Psoas muscle (tissue), 8 donors: ENCODE data around the gene MYO3B. TPM values are rescaled to one million over a fixed set of nuclear protein-coding genes. Genes with fewer than 3 reads are reported as not detected.

Experiments
- ATAC-seq, 4 donors: fragments of 200-7000 bp; cut with Tn5 transposase; one replicate each; pipeline ENCODE4 v1.9.1; 2020; ENCODE audit warnings: moderate library complexity in 3 of 4, mild to moderate bottlenecking in 2 of 4
- DNase-seq, 2 donors: peaks; one replicate each; pipeline ENCODE4 v3.0.0-alpha.2; 2020
- H3K27ac ChIP-seq: fragments of 200-600 bp; one replicate; pipeline ENCODE4 v1.8.0; 2022
- H3K27me3 ChIP-seq, 3 donors: fragments of 200-600 bp in 1 of 3; one replicate each; pipeline versions ENCODE4 v1.6.1 to v1.8.0; 2013 to 2022; ENCODE audit warnings: low read length in 2 of 3, mild to moderate bottlenecking in 2 of 3, moderate library complexity in 1 of 3; ENCODE audit not compliant: insufficient read depth in 3 of 3
- H3K36me3 ChIP-seq, 2 donors: fragments of 200-600 bp in 1 of 2; one replicate each; pipeline versions ENCODE4 v1.6.1 to v1.8.0; 2013 to 2022; ENCODE audit warnings: low read depth in 1 of 2, mild to moderate bottlenecking in 1 of 2, moderate library complexity in 1 of 2; ENCODE audit not compliant: insufficient read depth in 1 of 2
- H3K4me1 ChIP-seq: fragments of 200-600 bp; one replicate; pipeline ENCODE4 v1.8.0; 2022
- H3K4me3 ChIP-seq: fragments of 200-600 bp; one replicate; pipeline ENCODE4 v1.8.0; 2022; ENCODE audit warnings: mild to moderate bottlenecking
- H3K9me3 ChIP-seq: fragments of 200-600 bp; one replicate; pipeline ENCODE4 v1.8.0; 2022
- WGBS, 3 donors: extraction: QIAGEN DNeasy Blood & Tissue Kit; methylation state at CpG; one replicate each; pipeline versions ENCODE4 v1.1.6 to v1.1.7; 2013; 5-methylcytosine and 5-hydroxymethylcytosine counted together
- intact Hi-C, 2 donors: fragments of 100-400 bp; cut with DNase I; formaldehyde crosslinking; loops; one replicate each; pipeline versions ENCODE4 v1.11.0 to v1.14.2; 2022
- polyA plus RNA-seq, 3 donors: library from polyadenylated mRNA; stranded (reverse); fragments of 200-250 nt; gene quantifications; one replicate each; pipeline ENCODE4 v1.2.3, GENCODE V29; 2013
- total RNA-seq, 4 donors: library from RNA; stranded (reverse); fragmentation: NEBNext Ultra II Directional in 2 of 4; extraction: Animal tissue kit (Norgen Biotek cat#: 25700) in 2 of 4; gene quantifications; one replicate each; pipeline versions ENCODE4 v1.2.1 to v1.2.4, GENCODE V29; 2021 to 2023
- TF ChIP-seq, protein P1 (sequence below): fragments of 200-600 bp; IDR thresholded peaks from one replicate; pipeline ENCODE4 v1.8.0; 2022; ENCODE audit warnings: antibody characterized with exemption
- donor health status: healthy with polysubstance abuse.
- donor health status: DM: no; HTN: no; CAD: no; lungs with moderate emphysema.
- donor health status: Bipolar disorder and iron deficiency.
- donor health status: healthy.
- donor health status: DM: yes; HTN: yes; CAD: no.
- donor health status: DM: no; HTN: no; CAD: no.
- donor health status: DM: no; HTN: no; CAD: no.
- donor health status: DM: yes; HTN: yes; CAD: no.

MYO3B gene
- total and polyA plus RNA-seq, 7 donors, result 0.04 to 0.32 TPM; not detected in 5

- no peak for ATAC-seq
Observed at GRCh38 chr2:170330881-170331280, 152.9 kb downstream of the MYO3B start.

GRCh38 chr2:170332676-170333402 is 154.9 kb downstream of the MYO3B start:
- H3K4me1 ChIP-seq, result no peaks in the 10 kb centered on the region
- intact Hi-C loops, result no loop called here
- H3K4me3 ChIP-seq, result no peak overlapping the region
- no peaks in the 10 kb centered on the region for H3K36me3 ChIP-seq
- H3K9me3 ChIP-seq, result no peaks in the 10 kb centered on the region
- no peak overlapping the region for H3K27ac ChIP-seq
- whole genome bisulfite sequencing, 3 donors, result 44 to 55% (median 44%) methylated on average over 2 of the region's 2 CpGs
- TF ChIP-seq, protein P1, sequence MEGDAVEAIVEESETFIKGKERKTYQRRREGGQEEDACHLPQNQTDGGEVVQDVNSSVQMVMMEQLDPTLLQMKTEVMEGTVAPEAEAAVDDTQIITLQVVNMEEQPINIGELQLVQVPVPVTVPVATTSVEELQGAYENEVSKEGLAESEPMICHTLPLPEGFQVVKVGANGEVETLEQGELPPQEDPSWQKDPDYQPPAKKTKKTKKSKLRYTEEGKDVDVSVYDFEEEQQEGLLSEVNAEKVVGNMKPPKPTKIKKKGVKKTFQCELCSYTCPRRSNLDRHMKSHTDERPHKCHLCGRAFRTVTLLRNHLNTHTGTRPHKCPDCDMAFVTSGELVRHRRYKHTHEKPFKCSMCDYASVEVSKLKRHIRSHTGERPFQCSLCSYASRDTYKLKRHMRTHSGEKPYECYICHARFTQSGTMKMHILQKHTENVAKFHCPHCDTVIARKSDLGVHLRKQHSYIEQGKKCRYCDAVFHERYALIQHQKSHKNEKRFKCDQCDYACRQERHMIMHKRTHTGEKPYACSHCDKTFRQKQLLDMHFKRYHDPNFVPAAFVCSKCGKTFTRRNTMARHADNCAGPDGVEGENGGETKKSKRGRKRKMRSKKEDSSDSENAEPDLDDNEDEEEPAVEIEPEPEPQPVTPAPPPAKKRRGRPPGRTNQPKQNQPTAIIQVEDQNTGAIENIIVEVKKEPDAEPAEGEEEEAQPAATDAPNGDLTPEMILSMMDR, result no peak
- no peaks in the 10 kb centered on the region for H3K27me3 ChIP-seq
- no peak for ATAC-seq
- DNase-seq, result no peak

More at GRCh38 chr2:170330881-170331280, 152.9 kb downstream of the MYO3B start:
- intact Hi-C loops, result no loop called here
- no peak for DNase-seq
- 82 to 92% (median 87%) methylated on average over 1 of the region's 1 CpG for WGBS, 3 donors
- no peak overlapping the region for H3K4me3 ChIP-seq
- H3K27ac ChIP-seq, result no peak overlapping the region
- no peaks in the 10 kb centered on the region for H3K36me3 ChIP-seq
- H3K27me3 ChIP-seq, result no peaks in the 10 kb centered on the region
- no peaks in the 10 kb centered on the region for H3K4me1 ChIP-seq
- TF ChIP-seq, protein P1, result no peak
- no peaks in the 10 kb centered on the region for H3K9me3 ChIP-seq

GRCh38 chr2:170335351-170335750 is 157.4 kb downstream of the MYO3B start:
- DNase-seq, result no peak
- no peak overlapping the region for H3K27ac ChIP-seq
- no peak overlapping the region for H3K4me3 ChIP-seq
- WGBS, 3 donors, result 42 to 47% (median 44%) methylated on average over 3 of the region's 3 CpGs
- no peaks in the 10 kb centered on the region for H3K36me3 ChIP-seq
- no peaks in the 10 kb centered on the region for H3K9me3 ChIP-seq
- intact Hi-C loops, result no loop called here
- TF ChIP-seq, protein P1, result no peak
- no peaks in the 10 kb centered on the region for H3K27me3 ChIP-seq
- no peaks in the 10 kb centered on the region for H3K4me1 ChIP-seq
- ATAC-seq, result no peak

GRCh38 chr2:170336408-170336807 is 158.5 kb downstream of the MYO3B start:
- Histone ChIP-seq H3K27me3 (peaks cover 0 to 1% (median 0%) of the 10 kb centered on the region in 3 donors), H3K9me3 (no peaks in the 10 kb centered on the region), H3K36me3 (no peaks in the 10 kb centered on the region), H3K27ac (no peak overlapping the region), H3K4me1 (no peaks in the 10 kb centered on the region), H3K4me3 (no peak overlapping the region)
- intact Hi-C loops, result no loop called here
- TF ChIP-seq, protein P1, result no peak
- ATAC-seq (no peak), DNase-seq (no peak)
- WGBS, 3 donors, result 80 to 83% (median 82%) methylated on average over 2 of the region's 2 CpGs

GRCh38 chr2:170336916-170337315 is 159.0 kb downstream of the MYO3B start:
- intact Hi-C loops, result no loop called here
- no peak overlapping the region for H3K4me3 ChIP-seq
- DNase-seq (no peak), ATAC-seq (no peak)
- no peaks in the 10 kb centered on the region for H3K4me1 ChIP-seq
- H3K27me3 ChIP-seq, result peaks cover 0 to 1% (median 0%) of the 10 kb centered on the region in 3 donors
- no peaks in the 10 kb centered on the region for H3K36me3 ChIP-seq
- H3K9me3 ChIP-seq, result no peaks in the 10 kb centered on the region
- H3K27ac ChIP-seq, result no peak overlapping the region
- TF ChIP-seq, protein P1, result no peak
- WGBS, 3 donors, result 63 to 79% (median 67%) methylated on average over 2 of the region's 2 CpGs
